HepG2 (cell line): ENCODE measurements around the gene SLC6A16.

Experiments
- CREB1 ChIP-seq, 2 experiments: fragments of 450-650 bp in 1 of 2; IDR thresholded peaks; 2 replicates each; pipeline ENCODE4 v1.6.1; 2016 to 2017; ENCODE audit warnings: control low read depth in 1 of 2, mild to moderate bottlenecking in 1 of 2, missing compliant biosample characterization in 1 of 2, missing genetic modification characterization in 1 of 2
- MTF1 ChIP-seq: sonication (generic); formaldehyde crosslinking; IDR thresholded peaks from 2 replicates; pipeline ENCODE4 v1.5.0; 2020; ENCODE audit warnings: missing genetic modification reagents
- ZFP36L1 ChIP-seq: sonication (generic); formaldehyde crosslinking; IDR thresholded peaks from 2 replicates; pipeline ENCODE4 v1.8.0; 2022; ENCODE audit warnings: mild to moderate bottlenecking, missing genetic modification reagents, moderate library complexity
- ZNF512B ChIP-seq: sonication (generic); formaldehyde crosslinking; IDR thresholded peaks from 2 replicates; pipeline ENCODE4 v1.5.1; 2020; ENCODE audit warnings: missing genetic modification reagents, mild to moderate bottlenecking, borderline replicate concordance
- ZNF547 ChIP-seq: sonication (generic); formaldehyde crosslinking; IDR thresholded peaks from 2 replicates; pipeline ENCODE4 v1.5.1; 2020; ENCODE audit warnings: mild to moderate bottlenecking, missing genetic modification reagents

DNA sequence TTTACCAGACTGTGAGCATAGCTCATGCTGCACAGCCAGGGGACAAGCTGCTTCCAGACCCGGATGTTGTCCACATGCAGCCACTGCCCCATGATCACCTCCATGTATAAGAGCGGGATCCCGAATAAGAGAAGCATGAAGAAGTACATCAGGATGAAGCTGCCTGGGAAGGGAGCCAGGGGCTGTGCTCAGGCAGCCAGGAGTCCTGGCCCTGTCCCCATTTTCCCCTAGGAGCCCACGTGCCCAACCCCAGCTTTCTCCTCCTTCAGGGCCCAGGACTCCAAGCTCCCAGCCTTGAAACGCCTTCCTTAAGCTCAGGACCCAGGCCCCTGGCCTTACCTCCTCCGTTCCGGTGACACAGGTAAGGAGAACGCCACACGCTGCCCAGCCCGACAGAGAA is 69.3 kb downstream of the SLC6A16 start:
- TF ChIP-seq MTF1 = no peak
- TF ChIP-seq ZNF547 (CRISPR knock-in tag) = no peak
- no peak for TF ChIP-seq ZFP36L1 (CRISPR knock-in tag)
- no peak for TF ChIP-seq ZNF512B (CRISPR knock-in tag)
- no peak for TF ChIP-seq CREB1 (IDR thresholded peaks at IDR 0.05)
- no peak for TF ChIP-seq CREB1 (CRISPR knock-in tag; IDR thresholded peaks at IDR 0.05)
